Lower lobe of right lung (tissue), 2 donors: Measurements from ENCODE around the gene DIS3L2. TPM values are rescaled to one million over a fixed set of nuclear protein-coding genes. Genes with fewer than 3 reads are reported as not detected.

ENCODE experiments used
- ATAC-seq, 2 donors: fragments of 200-7000 bp; cut with Tn5 transposase; one replicate each; pipeline ENCODE4 v1.9.1; 2020 to 2022; ENCODE audit warnings: mild to moderate bottlenecking in 2 of 2, moderate library complexity in 2 of 2
- DNase-seq: peaks from one replicate; pipeline ENCODE4 v3.0.0-alpha.2; 2020
- H3K27ac ChIP-seq: fragments of 200-600 bp; one replicate; pipeline ENCODE4 v1.8.0; 2022
- H3K27me3 ChIP-seq: fragments of 200-600 bp; one replicate; pipeline ENCODE4 v1.8.0; 2022; ENCODE audit warnings: low read depth
- H3K36me3 ChIP-seq: fragments of 200-600 bp; one replicate; pipeline ENCODE4 v1.8.0; 2022; ENCODE audit warnings: mild to moderate bottlenecking
- H3K4me1 ChIP-seq: fragments of 200-600 bp; one replicate; pipeline ENCODE4 v1.8.0; 2022
- H3K4me3 ChIP-seq: fragments of 200-600 bp; one replicate; pipeline ENCODE4 v1.8.0; 2022; ENCODE audit warnings: mild to moderate bottlenecking
- H3K9me3 ChIP-seq: fragments of 200-600 bp; one replicate; pipeline ENCODE4 v1.8.0; 2022
- intact Hi-C: fragments of 100-400 bp; cut with DNase I; formaldehyde crosslinking; loops from one replicate; pipeline ENCODE4 v1.11.0; 2022
- total RNA-seq: library from RNA; stranded (reverse); fragmentation: NEBNext Ultra II Directional; extraction: Animal tissue kit (Norgen Biotek cat#: 25700); gene quantifications from one replicate; pipeline ENCODE4 v1.2.1, GENCODE V29; 2021
- TF ChIP-seq, protein P1 (sequence below): fragments of 200-600 bp; IDR thresholded peaks from one replicate; pipeline ENCODE4 v1.8.0; 2022; ENCODE audit warnings: antibody characterized with exemption, mild to moderate bottlenecking
- donor health status: DM: no; HTN: yes; CAD: no; lungs with severe emphysema.

DIS3L2 gene
- total RNA-seq, 1 donor from 2014 or later, result 34.4 TPM

DNA sequence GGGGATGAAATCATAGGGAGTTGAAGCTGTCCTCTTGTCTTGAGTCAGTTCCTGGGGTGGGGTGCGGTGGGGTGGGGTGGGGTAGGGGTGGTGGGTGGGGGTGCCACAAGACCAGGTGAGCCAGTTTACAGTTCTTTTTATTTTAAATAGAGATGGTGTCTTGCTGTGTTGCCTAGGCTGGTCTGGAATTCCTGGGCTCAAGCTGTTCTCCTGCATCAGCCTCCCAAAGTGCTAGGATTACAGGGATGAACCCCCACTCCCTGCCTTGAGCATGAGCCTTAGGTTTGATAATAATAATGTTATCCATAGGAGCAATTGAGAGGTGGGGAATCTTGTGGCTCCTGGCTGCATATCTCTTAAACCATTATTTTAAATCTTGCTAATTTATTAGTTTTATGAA, 234.0 kb downstream of the DIS3L2 start:
- Histone ChIP-seq H3K4me3 (no peak overlapping the region), H3K27ac (no peak overlapping the region), H3K27me3 (no peaks in the 10 kb centered on the region), H3K9me3 (peaks cover 5% of the 10 kb centered on the region), H3K36me3 (peaks cover 11% of the 10 kb centered on the region), H3K4me1 (no peaks in the 10 kb centered on the region)
- DNase-seq, result no peak
- TF ChIP-seq, protein P1, sequence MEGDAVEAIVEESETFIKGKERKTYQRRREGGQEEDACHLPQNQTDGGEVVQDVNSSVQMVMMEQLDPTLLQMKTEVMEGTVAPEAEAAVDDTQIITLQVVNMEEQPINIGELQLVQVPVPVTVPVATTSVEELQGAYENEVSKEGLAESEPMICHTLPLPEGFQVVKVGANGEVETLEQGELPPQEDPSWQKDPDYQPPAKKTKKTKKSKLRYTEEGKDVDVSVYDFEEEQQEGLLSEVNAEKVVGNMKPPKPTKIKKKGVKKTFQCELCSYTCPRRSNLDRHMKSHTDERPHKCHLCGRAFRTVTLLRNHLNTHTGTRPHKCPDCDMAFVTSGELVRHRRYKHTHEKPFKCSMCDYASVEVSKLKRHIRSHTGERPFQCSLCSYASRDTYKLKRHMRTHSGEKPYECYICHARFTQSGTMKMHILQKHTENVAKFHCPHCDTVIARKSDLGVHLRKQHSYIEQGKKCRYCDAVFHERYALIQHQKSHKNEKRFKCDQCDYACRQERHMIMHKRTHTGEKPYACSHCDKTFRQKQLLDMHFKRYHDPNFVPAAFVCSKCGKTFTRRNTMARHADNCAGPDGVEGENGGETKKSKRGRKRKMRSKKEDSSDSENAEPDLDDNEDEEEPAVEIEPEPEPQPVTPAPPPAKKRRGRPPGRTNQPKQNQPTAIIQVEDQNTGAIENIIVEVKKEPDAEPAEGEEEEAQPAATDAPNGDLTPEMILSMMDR, result no peak
- no peak for ATAC-seq
- intact Hi-C loops, result no loop called here

DNA sequence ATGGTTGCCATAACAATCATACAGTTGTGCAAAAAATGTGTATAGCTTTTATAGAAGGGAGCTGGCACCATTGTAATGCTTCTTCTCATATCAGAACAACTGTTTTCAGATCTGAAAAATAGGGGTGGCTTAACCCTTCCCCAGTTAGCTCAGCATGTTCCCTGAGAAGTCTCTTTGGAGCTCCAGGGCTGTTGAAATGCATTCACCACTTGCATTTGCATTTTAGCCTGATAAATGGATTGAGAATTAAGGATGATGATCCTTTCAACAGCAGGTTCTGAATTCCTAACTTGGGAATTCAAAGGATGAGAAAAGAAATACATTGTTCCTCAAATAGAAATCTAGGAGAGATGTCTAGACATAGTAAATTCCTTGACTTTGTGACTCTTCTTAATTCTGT, 235.3 kb downstream of the DIS3L2 start:
- intact Hi-C loops, result no loop called here
- ATAC-seq, result no peak
- H3K36me3 ChIP-seq, result peaks cover 16% of the 10 kb centered on the region
- H3K4me1 ChIP-seq, result no peaks in the 10 kb centered on the region
- TF ChIP-seq, protein P1, result no peak
- no peaks in the 10 kb centered on the region for H3K27me3 ChIP-seq
- no peak for DNase-seq
- peaks cover 5% of the 10 kb centered on the region for H3K9me3 ChIP-seq
- H3K27ac ChIP-seq, result no peak overlapping the region
- no peak overlapping the region for H3K4me3 ChIP-seq

DNA sequence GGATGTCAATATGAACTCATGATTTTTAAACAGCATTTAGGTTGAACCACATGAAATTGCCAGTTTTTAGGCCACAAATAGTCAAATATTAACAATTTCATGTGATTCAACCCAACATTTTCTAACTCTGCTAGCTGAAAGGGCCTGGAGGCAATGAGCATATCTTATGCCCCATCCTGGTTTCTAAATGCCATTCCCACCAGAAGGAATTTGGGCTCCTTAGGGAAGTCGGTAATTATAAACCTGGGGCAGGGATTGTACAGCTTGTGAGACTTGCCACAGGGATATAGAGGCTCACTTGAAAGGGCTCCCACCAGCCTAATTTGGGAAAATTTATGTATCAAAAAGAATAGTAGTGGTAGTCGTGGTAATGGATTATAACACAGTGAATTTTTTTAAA, 238.7 kb downstream of the DIS3L2 start:
- intact Hi-C loops, result no loop called here
- Histone ChIP-seq H3K4me1 (no peaks in the 10 kb centered on the region), H3K4me3 (no peak overlapping the region), H3K9me3 (no peaks in the 10 kb centered on the region), H3K27me3 (no peaks in the 10 kb centered on the region), H3K36me3 (peaks cover 16% of the 10 kb centered on the region), H3K27ac (no peak overlapping the region)
- ATAC-seq, result no peak
- DNase-seq, result no peak
- TF ChIP-seq, protein P1, result no peak

DNA sequence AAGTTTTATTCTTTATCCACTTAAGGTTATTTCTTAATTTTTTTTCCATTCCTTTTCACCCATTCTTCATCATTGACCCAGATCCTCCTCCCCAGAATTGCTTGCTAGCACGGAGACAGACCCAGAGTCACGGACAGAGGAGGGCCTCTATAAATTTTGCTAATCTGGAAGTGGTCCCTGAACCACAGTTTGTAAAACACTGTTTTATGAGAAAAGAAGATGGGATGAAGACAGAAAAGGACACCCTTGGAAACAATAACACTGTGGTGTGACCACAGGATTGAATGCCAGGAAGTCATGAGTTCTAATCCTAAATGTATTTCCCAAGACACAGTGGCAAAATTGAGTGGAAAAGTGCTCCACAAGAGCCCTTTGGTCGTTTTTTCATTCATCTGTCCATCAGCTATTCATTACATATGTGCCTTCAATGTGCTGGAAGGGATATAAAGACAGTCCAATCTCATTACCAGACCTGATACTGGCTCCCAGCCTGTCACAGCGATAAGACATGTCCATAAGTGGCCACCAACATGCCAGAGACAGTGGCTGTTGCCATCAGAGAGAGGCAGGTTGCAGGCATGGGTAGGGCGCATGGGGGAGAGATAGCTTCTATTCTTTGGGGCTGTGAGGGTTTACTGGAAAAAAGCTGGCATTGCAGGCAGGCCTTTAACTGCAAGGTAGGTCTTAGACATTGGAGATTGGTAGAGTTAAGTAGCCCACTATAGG, 241.8 kb downstream of the DIS3L2 start:
- TF ChIP-seq, protein P1, result no peak
- DNase-seq (no peak), ATAC-seq (no peak)
- H3K27ac ChIP-seq, result no peak overlapping the region
- H3K9me3 ChIP-seq, result no peaks in the 10 kb centered on the region
- intact Hi-C loops, result no loop called here
- H3K36me3 ChIP-seq, result peaks cover 10% of the 10 kb centered on the region
- H3K4me3 ChIP-seq, result no peak overlapping the region
- H3K27me3 ChIP-seq, result no peaks in the 10 kb centered on the region
- no peaks in the 10 kb centered on the region for H3K4me1 ChIP-seq

DNA sequence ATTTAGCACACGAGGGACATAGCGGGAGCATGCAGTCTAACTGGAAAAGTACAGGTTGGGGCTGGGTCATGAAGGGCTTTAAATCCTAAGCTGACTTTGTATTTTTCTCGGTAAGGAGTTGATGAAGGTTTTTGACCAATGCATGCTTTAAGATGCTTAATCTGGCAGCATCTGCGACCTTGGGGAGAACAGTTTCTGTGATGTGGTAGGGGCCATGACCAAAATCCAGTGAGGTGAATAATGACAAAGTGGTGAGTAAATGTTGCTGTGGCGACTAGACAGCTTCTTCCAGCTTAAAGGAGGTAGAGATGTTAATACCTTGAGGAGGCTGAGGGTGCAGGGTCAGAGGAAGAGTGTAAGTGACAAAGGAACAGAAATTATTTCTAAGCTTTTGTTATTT, 242.4 kb downstream of the DIS3L2 start:
- Histone ChIP-seq H3K36me3 (peaks cover 10% of the 10 kb centered on the region), H3K27me3 (no peaks in the 10 kb centered on the region), H3K9me3 (no peaks in the 10 kb centered on the region), H3K4me3 (no peak overlapping the region), H3K4me1 (no peaks in the 10 kb centered on the region), H3K27ac (no peak overlapping the region)
- DNase-seq (no peak), ATAC-seq (no peak)
- TF ChIP-seq, protein P1, result no peak
- intact Hi-C loops, result no loop called here
